ENCODE data around the gene UIMC1. TPM values are rescaled to one million over a fixed set of nuclear protein-coding genes. Genes with fewer than 3 reads are reported as not detected.
"Not testable (repeated sequence)": the region's sequence is repeated elsewhere in the genome, so short reads cannot be mapped to it uniquely, and the experiment has no call there.

UIMC1 gene
- total RNA-seq, 1 experiment from 2014 or later, result 38.4 TPM

DNA sequence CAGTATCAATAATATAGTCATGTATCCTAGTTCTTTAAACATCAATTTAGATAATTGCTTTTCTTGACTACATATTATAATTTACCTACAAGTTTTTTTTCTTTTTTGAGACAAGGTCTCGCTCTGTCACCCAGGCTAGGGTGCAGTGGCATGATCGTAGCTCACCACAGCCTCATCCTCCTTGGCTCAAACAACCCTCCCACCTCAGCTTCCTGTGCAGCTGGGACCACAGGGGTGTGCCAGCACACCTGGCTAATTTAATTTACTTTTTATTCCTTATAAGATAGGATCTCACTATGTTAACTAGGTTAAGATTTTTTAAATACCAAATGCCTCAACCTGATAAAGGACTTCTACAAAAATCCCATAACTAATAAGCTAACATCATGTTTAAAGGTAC lies 21.1 kb downstream of the UIMC1 start:
- no peak for DNase-seq (ENCODE audit: low read depth, low spot score)
- Histone ChIP-seq H3K4me3 (replicated peaks in 1 of 2; ENCODE audit: low read depth in 1 of 2, low read length in 2 of 2) (no peak overlapping the region), H3K9me3 (ENCODE audit: control insufficient read depth in 1 of 2, insufficient read depth in 1 of 2, low read depth in 1 of 2, low read length in 2 of 2) (no peaks in the 10 kb centered on the region), H4K20me1 (ENCODE audit: insufficient read depth) (no peaks in the 10 kb centered on the region; the same call in 1 of the 2 replicates), H3K36me3 (ENCODE audit: control insufficient read depth in 1 of 2, insufficient read depth in 2 of 2, low read length in 2 of 2) (peaks cover 6 to 20% of the 10 kb centered on the region in 2 experiments; a peak in 3 of 4 replicates), H2AFZ (ENCODE audit: low read depth, low read length, poor library complexity, severe bottlenecking) (no peak overlapping the region), H3K4me1 (ENCODE audit: control insufficient read depth in 1 of 2, insufficient read depth in 2 of 2, low read length in 2 of 2) (no peaks in the 10 kb centered on the region), H3K4me2 (ENCODE audit: low read length) (no peak overlapping the region), H3K79me2 (ENCODE audit: insufficient read depth, low read length) (peaks cover 82% of the 10 kb centered on the region), H3K9me2 (ENCODE audit: insufficient read depth) (no peaks in the 10 kb centered on the region), H3K27me3 (ENCODE audit: insufficient read depth, low read length) (no peaks in the 10 kb centered on the region), H3K9ac (ENCODE audit: low read length) (no peak overlapping the region), H3K27ac (ENCODE audit: low read depth, low read length) (no peak overlapping the region)
- ATAC-seq, result no peak
- TF ChIP-seq, protein P1, sequence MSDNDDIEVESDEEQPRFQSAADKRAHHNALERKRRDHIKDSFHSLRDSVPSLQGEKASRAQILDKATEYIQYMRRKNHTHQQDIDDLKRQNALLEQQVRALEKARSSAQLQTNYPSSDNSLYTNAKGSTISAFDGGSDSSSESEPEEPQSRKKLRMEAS (IDR thresholded peaks at IDR 0.05), result no peak
- ChIA-PET CTCF (no interaction called here), RAD21 (ENCODE audit: low non-redundant PET in 1 of 2, low total read pairs in 2 of 2, uncharacterized antibody in 2 of 2, unreplicated experiment in 2 of 2) (no interaction called here), POLR2A (no interaction called here)
- no TSS peak for BruUV-seq (replicated peaks)
- intact Hi-C loops (cut with micrococcal nuclease), result no loop called here

DNA sequence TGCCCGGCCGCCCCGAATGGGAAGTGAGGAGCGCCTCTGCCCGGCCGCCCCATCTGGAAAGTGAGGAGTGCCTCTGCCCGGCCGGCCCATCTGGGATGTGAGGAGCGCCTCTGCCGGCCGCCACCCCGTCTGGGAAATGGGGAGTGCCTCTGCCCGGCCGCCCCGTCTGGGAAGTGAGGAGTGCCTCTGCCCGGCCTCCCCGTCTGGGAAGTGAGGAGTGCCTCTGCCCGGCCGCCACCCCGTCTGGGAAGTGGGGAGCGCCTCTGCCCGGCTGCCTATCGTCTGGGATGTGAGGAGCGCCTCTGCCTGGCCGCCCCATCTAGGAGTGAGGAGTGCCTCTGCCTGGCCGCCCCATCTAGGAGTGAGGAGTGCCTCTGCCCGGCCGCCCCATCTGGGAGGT lies 22.4 kb downstream of the UIMC1 start:
- Histone ChIP-seq H3K36me3 (ENCODE audit: control insufficient read depth in 1 of 2, insufficient read depth in 2 of 2, low read length in 2 of 2) (peaks cover 17 to 32% of the 10 kb centered on the region in 2 experiments), H3K79me2 (ENCODE audit: insufficient read depth, low read length) (peaks cover 82% of the 10 kb centered on the region)
- H4K20me1 ChIP-seq (ENCODE audit: insufficient read depth); intact Hi-C loops (cut with micrococcal nuclease); H3K27ac ChIP-seq (ENCODE audit: low read depth, low read length); H3K9me3 ChIP-seq (ENCODE audit: control insufficient read depth in 1 of 2, insufficient read depth in 1 of 2, low read depth in 1 of 2, low read length in 2 of 2); CTCF ChIA-PET; H2AFZ ChIP-seq (ENCODE audit: low read depth, low read length, poor library complexity, severe bottlenecking); H3K27me3 ChIP-seq (ENCODE audit: insufficient read depth, low read length); H3K4me2 ChIP-seq (ENCODE audit: low read length); H3K4me1 ChIP-seq (ENCODE audit: control insufficient read depth in 1 of 2, insufficient read depth in 2 of 2, low read length in 2 of 2); H3K9ac ChIP-seq (ENCODE audit: low read length); BruUV-seq (replicated peaks); ATAC-seq; H3K9me2 ChIP-seq (ENCODE audit: insufficient read depth); RAD21 ChIA-PET (ENCODE audit: low non-redundant PET in 1 of 2, low total read pairs in 2 of 2, uncharacterized antibody in 2 of 2, unreplicated experiment in 2 of 2); DNase-seq (ENCODE audit: low read depth, low spot score); POLR2A ChIA-PET; H3K4me3 ChIP-seq (replicated peaks in 1 of 2; ENCODE audit: low read depth in 1 of 2, low read length in 2 of 2): not testable (repeated sequence)

DNA sequence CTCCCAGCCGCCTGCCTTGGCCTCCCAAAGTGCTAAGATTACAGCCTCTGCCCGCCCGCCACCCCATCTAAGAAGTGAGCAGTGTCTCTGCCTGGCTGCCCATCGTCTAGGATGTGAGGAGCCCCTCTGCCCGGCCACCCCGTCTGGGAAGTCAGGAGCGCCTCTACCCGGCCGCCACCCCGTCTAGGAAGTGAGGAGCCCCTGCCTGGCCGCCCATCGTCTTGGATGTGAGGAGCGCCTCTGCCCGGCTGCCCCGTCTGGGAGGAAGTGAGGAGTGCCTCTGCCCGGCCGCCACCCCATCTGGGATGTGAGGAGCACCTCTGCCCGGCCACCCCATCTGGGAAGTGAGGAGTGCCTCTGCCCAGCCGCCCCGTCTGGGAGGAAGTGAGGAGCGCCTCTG lies 23.0 kb downstream of the UIMC1 start:
- CTCF ChIA-PET; H4K20me1 ChIP-seq (ENCODE audit: insufficient read depth); RAD21 ChIA-PET (ENCODE audit: low non-redundant PET in 1 of 2, low total read pairs in 2 of 2, uncharacterized antibody in 2 of 2, unreplicated experiment in 2 of 2); H3K4me3 ChIP-seq (replicated peaks in 1 of 2; ENCODE audit: low read depth in 1 of 2, low read length in 2 of 2); H3K9me3 ChIP-seq (ENCODE audit: control insufficient read depth in 1 of 2, insufficient read depth in 1 of 2, low read depth in 1 of 2, low read length in 2 of 2); H2AFZ ChIP-seq (ENCODE audit: low read depth, low read length, poor library complexity, severe bottlenecking); H3K4me2 ChIP-seq (ENCODE audit: low read length); H3K27ac ChIP-seq (ENCODE audit: low read depth, low read length); H3K4me1 ChIP-seq (ENCODE audit: control insufficient read depth in 1 of 2, insufficient read depth in 2 of 2, low read length in 2 of 2); ATAC-seq; H3K9me2 ChIP-seq (ENCODE audit: insufficient read depth); DNase-seq (ENCODE audit: low read depth, low spot score); intact Hi-C loops (cut with micrococcal nuclease); POLR2A ChIA-PET; H3K9ac ChIP-seq (ENCODE audit: low read length); H3K27me3 ChIP-seq (ENCODE audit: insufficient read depth, low read length); BruUV-seq (replicated peaks): not testable (repeated sequence)
- Histone ChIP-seq H3K36me3 (ENCODE audit: control insufficient read depth in 1 of 2, insufficient read depth in 2 of 2, low read length in 2 of 2) (peaks cover 17 to 35% of the 10 kb centered on the region in 2 experiments), H3K79me2 (ENCODE audit: insufficient read depth, low read length) (peaks cover 82% of the 10 kb centered on the region)

DNA sequence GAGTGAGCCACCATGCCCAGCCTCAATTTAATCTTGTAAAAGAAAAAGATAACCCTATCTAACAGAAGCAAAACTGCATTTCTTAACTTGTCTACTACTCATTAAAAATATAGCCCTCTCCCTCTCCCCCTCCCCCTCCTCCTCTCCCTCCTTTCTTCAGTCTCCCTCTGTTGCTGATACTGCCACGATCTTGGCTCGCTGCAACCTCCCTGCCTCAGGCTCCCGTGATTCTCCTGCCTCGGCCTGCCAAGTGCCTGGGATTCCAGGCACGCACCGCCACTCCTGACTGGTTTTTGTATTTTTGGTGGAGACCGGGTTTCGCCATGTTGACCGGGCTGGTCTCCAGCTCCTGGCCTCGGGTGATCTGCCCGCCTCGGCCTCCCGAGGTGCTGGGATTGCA lies 23.5 kb downstream of the UIMC1 start:
- H3K27ac ChIP-seq (ENCODE audit: low read depth, low read length); H3K27me3 ChIP-seq (ENCODE audit: insufficient read depth, low read length); POLR2A ChIA-PET; H3K9ac ChIP-seq (ENCODE audit: low read length); ATAC-seq; H3K4me3 ChIP-seq (replicated peaks in 1 of 2; ENCODE audit: low read depth in 1 of 2, low read length in 2 of 2); H2AFZ ChIP-seq (ENCODE audit: low read depth, low read length, poor library complexity, severe bottlenecking); H4K20me1 ChIP-seq (ENCODE audit: insufficient read depth); H3K9me2 ChIP-seq (ENCODE audit: insufficient read depth); CTCF ChIA-PET; H3K4me2 ChIP-seq (ENCODE audit: low read length); intact Hi-C loops (cut with micrococcal nuclease); BruUV-seq (replicated peaks); H3K9me3 ChIP-seq (ENCODE audit: control insufficient read depth in 1 of 2, insufficient read depth in 1 of 2, low read depth in 1 of 2, low read length in 2 of 2); H3K4me1 ChIP-seq (ENCODE audit: control insufficient read depth in 1 of 2, insufficient read depth in 2 of 2, low read length in 2 of 2); DNase-seq (ENCODE audit: low read depth, low spot score); RAD21 ChIA-PET (ENCODE audit: low non-redundant PET in 1 of 2, low total read pairs in 2 of 2, uncharacterized antibody in 2 of 2, unreplicated experiment in 2 of 2): not testable (repeated sequence)
- peaks cover 17 to 34% of the 10 kb centered on the region in 2 experiments for H3K36me3 ChIP-seq (ENCODE audit: control insufficient read depth in 1 of 2, insufficient read depth in 2 of 2, low read length in 2 of 2)
- H3K79me2 ChIP-seq (ENCODE audit: insufficient read depth, low read length), result peaks cover 81% of the 10 kb centered on the region

Measured in HCT116 (cell line).